ENCODE results near the gene OR2M2.

DNA sequence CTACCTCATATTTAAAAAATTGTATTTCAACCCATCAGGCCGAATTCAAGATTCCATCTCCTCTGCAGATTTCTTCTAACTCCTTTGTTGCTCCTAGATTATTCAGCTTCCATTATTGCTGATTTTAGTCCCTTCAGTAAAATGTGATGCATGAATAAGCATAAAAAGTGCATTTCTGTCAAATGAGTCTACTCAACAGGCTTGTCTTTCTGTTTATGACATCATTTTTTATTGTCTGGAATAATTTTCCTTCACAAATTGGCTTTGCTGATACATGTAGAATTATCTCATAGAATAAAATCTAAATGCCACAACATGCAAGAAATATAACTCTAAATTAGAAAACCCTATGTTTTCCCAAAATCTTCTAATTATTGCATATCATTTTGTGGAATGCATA, 31.3 kb upstream of the OR2M2 start:
- TF ChIP-seq, protein P1, sequence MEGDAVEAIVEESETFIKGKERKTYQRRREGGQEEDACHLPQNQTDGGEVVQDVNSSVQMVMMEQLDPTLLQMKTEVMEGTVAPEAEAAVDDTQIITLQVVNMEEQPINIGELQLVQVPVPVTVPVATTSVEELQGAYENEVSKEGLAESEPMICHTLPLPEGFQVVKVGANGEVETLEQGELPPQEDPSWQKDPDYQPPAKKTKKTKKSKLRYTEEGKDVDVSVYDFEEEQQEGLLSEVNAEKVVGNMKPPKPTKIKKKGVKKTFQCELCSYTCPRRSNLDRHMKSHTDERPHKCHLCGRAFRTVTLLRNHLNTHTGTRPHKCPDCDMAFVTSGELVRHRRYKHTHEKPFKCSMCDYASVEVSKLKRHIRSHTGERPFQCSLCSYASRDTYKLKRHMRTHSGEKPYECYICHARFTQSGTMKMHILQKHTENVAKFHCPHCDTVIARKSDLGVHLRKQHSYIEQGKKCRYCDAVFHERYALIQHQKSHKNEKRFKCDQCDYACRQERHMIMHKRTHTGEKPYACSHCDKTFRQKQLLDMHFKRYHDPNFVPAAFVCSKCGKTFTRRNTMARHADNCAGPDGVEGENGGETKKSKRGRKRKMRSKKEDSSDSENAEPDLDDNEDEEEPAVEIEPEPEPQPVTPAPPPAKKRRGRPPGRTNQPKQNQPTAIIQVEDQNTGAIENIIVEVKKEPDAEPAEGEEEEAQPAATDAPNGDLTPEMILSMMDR (IDR thresholded peaks at IDR 0.05; ENCODE audit: borderline replicate concordance, extremely low read depth, low read length, poor library complexity, severe bottlenecking): no peak
- no peak for TF ChIP-seq EZH2 (IDR thresholded peaks at IDR 0.05; ENCODE audit: borderline replicate concordance, low read depth, low read length, severe bottlenecking)
